ENCODE results near the gene TCF12. TPM values are rescaled to one million over a fixed set of nuclear protein-coding genes. Genes with fewer than 3 reads are reported as not detected.

The TCF12 gene
- total RNA-seq, 1 donor from 2014 or later, result 164 TPM

DNA sequence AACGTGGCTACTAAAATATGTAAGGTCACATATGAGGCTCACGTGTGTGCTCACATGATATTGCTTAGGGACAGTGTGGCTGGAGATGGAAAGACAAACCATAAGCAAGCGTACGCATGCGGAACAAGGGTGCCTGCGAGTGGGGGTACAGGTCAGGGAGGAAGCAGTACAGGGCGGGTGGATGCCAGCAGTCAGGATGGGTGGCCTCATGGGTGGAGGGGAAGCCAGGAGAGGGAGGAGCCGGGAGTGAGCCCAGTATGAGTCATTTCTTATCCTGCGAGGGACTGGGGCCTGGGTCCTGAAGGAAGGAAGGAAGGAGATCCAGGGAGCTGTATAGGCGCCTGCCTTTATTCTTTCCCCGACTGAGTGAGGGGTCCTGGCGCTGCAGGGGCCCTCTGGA lies 415.8 kb downstream of the TCF12 start:
- peaks cover 40% of the 10 kb centered on the region for H3K4me1 Mint-ChIP-seq (ENCODE audit: unreplicated experiment)
- H3K27me3 Mint-ChIP-seq (ENCODE audit: unreplicated experiment), result no peaks in the 10 kb centered on the region
- DNase-seq (ENCODE audit: extremely low spot score, unreplicated experiment), result no peak
- H3K9me3 Mint-ChIP-seq (ENCODE audit: unreplicated experiment), result no peaks in the 10 kb centered on the region
- H3K4me3 Mint-ChIP-seq (ENCODE audit: unreplicated experiment), result no peak overlapping the region
- H3K36me3 Mint-ChIP-seq (ENCODE audit: unreplicated experiment), result no peaks in the 10 kb centered on the region
- H3K27ac Mint-ChIP-seq (ENCODE audit: unreplicated experiment), result peak overlapping the region; percentile 27
- TF ChIP-seq, protein P1, sequence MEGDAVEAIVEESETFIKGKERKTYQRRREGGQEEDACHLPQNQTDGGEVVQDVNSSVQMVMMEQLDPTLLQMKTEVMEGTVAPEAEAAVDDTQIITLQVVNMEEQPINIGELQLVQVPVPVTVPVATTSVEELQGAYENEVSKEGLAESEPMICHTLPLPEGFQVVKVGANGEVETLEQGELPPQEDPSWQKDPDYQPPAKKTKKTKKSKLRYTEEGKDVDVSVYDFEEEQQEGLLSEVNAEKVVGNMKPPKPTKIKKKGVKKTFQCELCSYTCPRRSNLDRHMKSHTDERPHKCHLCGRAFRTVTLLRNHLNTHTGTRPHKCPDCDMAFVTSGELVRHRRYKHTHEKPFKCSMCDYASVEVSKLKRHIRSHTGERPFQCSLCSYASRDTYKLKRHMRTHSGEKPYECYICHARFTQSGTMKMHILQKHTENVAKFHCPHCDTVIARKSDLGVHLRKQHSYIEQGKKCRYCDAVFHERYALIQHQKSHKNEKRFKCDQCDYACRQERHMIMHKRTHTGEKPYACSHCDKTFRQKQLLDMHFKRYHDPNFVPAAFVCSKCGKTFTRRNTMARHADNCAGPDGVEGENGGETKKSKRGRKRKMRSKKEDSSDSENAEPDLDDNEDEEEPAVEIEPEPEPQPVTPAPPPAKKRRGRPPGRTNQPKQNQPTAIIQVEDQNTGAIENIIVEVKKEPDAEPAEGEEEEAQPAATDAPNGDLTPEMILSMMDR (IDR thresholded peaks at IDR 0.05), result no peak

- Mint-ChIP-seq H3K9me3 (ENCODE audit: unreplicated experiment) (no peaks in the 10 kb centered on the region), H3K27me3 (ENCODE audit: unreplicated experiment) (no peaks in the 10 kb centered on the region), H3K27ac (ENCODE audit: unreplicated experiment) (no peak overlapping the region), H3K4me3 (ENCODE audit: unreplicated experiment) (no peak overlapping the region), H3K36me3 (ENCODE audit: unreplicated experiment) (no peaks in the 10 kb centered on the region), H3K4me1 (ENCODE audit: unreplicated experiment) (peaks cover 40% of the 10 kb centered on the region)
- TF ChIP-seq, protein P1 (IDR thresholded peaks at IDR 0.05), result no peak
- no peak for DNase-seq (ENCODE audit: extremely low spot score, unreplicated experiment)
Observed at GRCh38 chr15:57335293-57335715, 416.9 kb downstream of the TCF12 start.

- TF ChIP-seq, protein P1 (IDR thresholded peaks at IDR 0.05), result no peak
- no peaks in the 10 kb centered on the region for H3K9me3 Mint-ChIP-seq (ENCODE audit: unreplicated experiment)
- H3K4me3 Mint-ChIP-seq (ENCODE audit: unreplicated experiment), result no peak overlapping the region
- H3K36me3 Mint-ChIP-seq (ENCODE audit: unreplicated experiment), result no peaks in the 10 kb centered on the region
- no peak for DNase-seq (ENCODE audit: extremely low spot score, unreplicated experiment)
- peaks cover 43% of the 10 kb centered on the region for H3K4me1 Mint-ChIP-seq (ENCODE audit: unreplicated experiment)
- H3K27ac Mint-ChIP-seq (ENCODE audit: unreplicated experiment), result no peak overlapping the region
- H3K27me3 Mint-ChIP-seq (ENCODE audit: unreplicated experiment), result no peaks in the 10 kb centered on the region
Observed at GRCh38 chr15:57335719-57336118, 417.3 kb downstream of the TCF12 start.

- peaks cover 3% of the 10 kb centered on the region for H3K27me3 Mint-ChIP-seq (ENCODE audit: unreplicated experiment)
- no peak for DNase-seq (ENCODE audit: extremely low spot score, unreplicated experiment)
- H3K36me3 Mint-ChIP-seq (ENCODE audit: unreplicated experiment), result no peaks in the 10 kb centered on the region
- H3K27ac Mint-ChIP-seq (ENCODE audit: unreplicated experiment), result peak overlapping the region; percentile 38
- no peak overlapping the region for H3K4me3 Mint-ChIP-seq (ENCODE audit: unreplicated experiment)
- H3K4me1 Mint-ChIP-seq (ENCODE audit: unreplicated experiment), result peaks cover 50% of the 10 kb centered on the region
- TF ChIP-seq, protein P1 (IDR thresholded peaks at IDR 0.05), result peak; percentile 53
- no peaks in the 10 kb centered on the region for H3K9me3 Mint-ChIP-seq (ENCODE audit: unreplicated experiment)
Observed at GRCh38 chr15:57337868-57338411, 419.5 kb downstream of the TCF12 start.

DNA sequence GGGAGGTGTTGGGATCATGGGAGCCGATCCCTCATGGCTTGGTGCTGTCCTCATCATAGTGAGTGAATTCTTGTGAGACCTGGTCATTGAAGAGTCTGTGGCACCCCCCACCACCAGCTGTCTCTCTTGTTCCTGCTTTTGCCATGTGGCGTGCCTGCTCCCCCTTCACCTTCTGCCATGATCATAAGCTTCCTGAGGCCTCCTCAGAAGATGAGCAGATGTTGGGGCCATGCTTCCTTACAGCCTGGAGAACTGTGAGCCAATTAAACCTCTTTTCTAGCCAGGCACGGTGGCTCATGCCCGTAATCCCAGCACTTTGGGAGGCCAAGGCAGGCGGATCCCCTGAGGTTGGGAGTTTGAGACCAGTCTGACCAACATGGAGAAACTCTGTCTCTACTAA lies 420.9 kb downstream of the TCF12 start:
- Mint-ChIP-seq H3K27ac (ENCODE audit: unreplicated experiment) (no peak overlapping the region), H3K27me3 (ENCODE audit: unreplicated experiment) (peaks cover 5% of the 10 kb centered on the region), H3K36me3 (ENCODE audit: unreplicated experiment) (no peaks in the 10 kb centered on the region), H3K9me3 (ENCODE audit: unreplicated experiment) (no peaks in the 10 kb centered on the region), H3K4me1 (ENCODE audit: unreplicated experiment) (peaks cover 38% of the 10 kb centered on the region), H3K4me3 (ENCODE audit: unreplicated experiment) (no peak overlapping the region)
- TF ChIP-seq, protein P1 (IDR thresholded peaks at IDR 0.05), result no peak
- no peak for DNase-seq (ENCODE audit: extremely low spot score, unreplicated experiment)

Other genes with a start within 250 kb of the TCF12 start
- 16.1 and 16.5 TPM in 2 replicates for gene ZNF280D, start 185.1 kb upstream of the TCF12 start, total RNA-seq

Measured in osteocyte (in vitro differentiated cells).